Peyer's patch (tissue), 4 donors: ENCODE results near the gene P2RY8.

Experiments
- POLR2A ChIP-seq, 2 donors: fragments of 450-650 bp; IDR thresholded peaks; one replicate each; pipeline ENCODE4 v1.5.1; 2017; ENCODE audit warnings: antibody characterized with exemption in 2 of 2, mild to moderate bottlenecking in 2 of 2, moderate library complexity in 2 of 2
- TF ChIP-seq, protein P1 (sequence below), 6 experiments: fragments of 450-650 bp in 4 of 6; fragments of 200-600 bp in 2 of 6; sonication (generic) in 1 of 6; IDR thresholded peaks; one replicate each; pipeline ENCODE4 v1.5.1; 2017 to 2019; ENCODE audit warnings: antibody characterized with exemption in 6 of 6, mild to moderate bottlenecking in 3 of 6, moderate library complexity in 1 of 6

DNA sequence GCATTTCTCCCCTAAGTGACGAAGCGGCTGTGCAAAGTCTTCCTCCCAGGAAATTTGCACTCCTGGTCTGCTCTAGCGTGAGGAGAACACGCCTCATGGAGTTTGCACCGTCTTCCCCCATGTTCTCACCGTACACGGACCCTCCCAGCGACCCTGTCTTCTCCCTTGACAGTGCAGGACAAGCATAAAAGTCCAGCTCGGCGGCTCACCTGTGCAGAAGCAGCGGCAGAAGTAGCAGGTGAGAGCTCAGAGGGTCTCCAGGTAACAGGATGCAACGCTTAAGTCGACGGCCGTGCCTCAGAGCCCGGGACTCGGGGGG is 314 bp downstream of the P2RY8 start:
- TF ChIP-seq, protein P1, sequence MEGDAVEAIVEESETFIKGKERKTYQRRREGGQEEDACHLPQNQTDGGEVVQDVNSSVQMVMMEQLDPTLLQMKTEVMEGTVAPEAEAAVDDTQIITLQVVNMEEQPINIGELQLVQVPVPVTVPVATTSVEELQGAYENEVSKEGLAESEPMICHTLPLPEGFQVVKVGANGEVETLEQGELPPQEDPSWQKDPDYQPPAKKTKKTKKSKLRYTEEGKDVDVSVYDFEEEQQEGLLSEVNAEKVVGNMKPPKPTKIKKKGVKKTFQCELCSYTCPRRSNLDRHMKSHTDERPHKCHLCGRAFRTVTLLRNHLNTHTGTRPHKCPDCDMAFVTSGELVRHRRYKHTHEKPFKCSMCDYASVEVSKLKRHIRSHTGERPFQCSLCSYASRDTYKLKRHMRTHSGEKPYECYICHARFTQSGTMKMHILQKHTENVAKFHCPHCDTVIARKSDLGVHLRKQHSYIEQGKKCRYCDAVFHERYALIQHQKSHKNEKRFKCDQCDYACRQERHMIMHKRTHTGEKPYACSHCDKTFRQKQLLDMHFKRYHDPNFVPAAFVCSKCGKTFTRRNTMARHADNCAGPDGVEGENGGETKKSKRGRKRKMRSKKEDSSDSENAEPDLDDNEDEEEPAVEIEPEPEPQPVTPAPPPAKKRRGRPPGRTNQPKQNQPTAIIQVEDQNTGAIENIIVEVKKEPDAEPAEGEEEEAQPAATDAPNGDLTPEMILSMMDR (IDR thresholded peaks at IDR 0.05), result no peak
- TF ChIP-seq POLR2A (IDR thresholded peaks at IDR 0.05), result no peak
